ENCODE data around the gene TNPO1. TPM values are rescaled to one million over a fixed set of nuclear protein-coding genes. Genes with fewer than 3 reads are reported as not detected.

The TNPO1 gene
- total and polyA plus RNA-seq, 2 of the 13 experiments (the other 11 are each of a cell fraction or from before 2014, with no cell fraction given) = 26.7 to 123 TPM

GRCh38 chr5:72815580-72816283 lies 729 bp upstream of the TNPO1 start:
- H2AFZ ChIP-seq (ENCODE audit: low read length) = peak overlapping the region; percentile 54
- WGBS (ENCODE audit: low lambda C conversion rate) = 2% methylated on average over 10 of the region's 14 CpGs
- no peaks in the 10 kb centered on the region for H3K36me3 ChIP-seq (replicated peaks in 1 of 2; ENCODE audit: control insufficient read depth in 1 of 2, insufficient read depth in 2 of 2, low read length in 2 of 2)
- no peaks in the 10 kb centered on the region for H4K20me1 ChIP-seq (ENCODE audit: insufficient read depth, low read length)
- intact Hi-C loops (cut with micrococcal nuclease; ENCODE audit: unreplicated experiment) = loop anchor here (1.0 kb wide), 1 partner anchor 48 kb away; no protein-coding TSS in a partner anchor
- POLR2A ChIA-PET = interaction anchor here (1.2 kb wide), 1 partner anchor 34 kb away, joined by 5 read pairs; no protein-coding TSS in a partner anchor
- TF ChIP-seq NFATC3 (CRISPR knock-in tag; IDR thresholded peaks at IDR 0.05) = no peak
- 0 out of 2 replicates have a peak, but pooled peaks have one; percentile 50 for TF ChIP-seq ZNF280D (CRISPR knock-in tag; IDR thresholded peaks at IDR 0.05)
- 0 out of 2 replicates have a peak, but pooled peaks have one; percentile 31 for TF ChIP-seq CBX2 (IDR thresholded peaks at IDR 0.05; ENCODE audit: low read depth, low read length)
- no peak for TF ChIP-seq CBX2 (CRISPR knock-in tag; IDR thresholded peaks at IDR 0.05; ENCODE audit: low read depth)
- no peak for TF ChIP-seq RBFOX2 (IDR thresholded peaks at IDR 0.05; ENCODE audit: low read depth, low read length)
- 0 out of 4 replicates have a peak, but pooled peaks of 1 of the 2 experiments have one; percentile 2 for TF ChIP-seq MAFK (conservative IDR thresholded peaks at IDR 0.05 in 1 of 2, IDR thresholded peaks at IDR 0.05 in 1 of 2; ENCODE audit: low read length in 2 of 2)
- no peak for TF ChIP-seq HNF4G (IDR thresholded peaks at IDR 0.05; ENCODE audit: borderline replicate concordance, low read depth, low read length)
- TF ChIP-seq HNF4G (CRISPR knock-in tag; IDR thresholded peaks at IDR 0.05; ENCODE audit: borderline replicate concordance, low read depth) = peak; percentile 3; the same call in 1 of the 2 replicates
- TF ChIP-seq DDIT3 (CRISPR knock-in tag; IDR thresholded peaks at IDR 0.05) = no peak
- TF ChIP-seq CERS6 (CRISPR knock-in tag; IDR thresholded peaks at IDR 0.05) = no peak
- 0 out of 2 replicates have a peak, but pooled peaks have one; percentile 5 for TF ChIP-seq ZSCAN22 (CRISPR knock-in tag; IDR thresholded peaks at IDR 0.05)
- peak overlapping the region; percentile 85 to 87 (median 87) for H3K4me3 ChIP-seq (replicated peaks in 1 of 3; ENCODE audit: insufficient read depth in 1 of 3, low read depth in 2 of 3, low read length in 3 of 3)
- peak overlapping the region; percentile 65 for H3K27ac ChIP-seq (ENCODE audit: extremely low read length, insufficient read depth, low read length)
- BruUV-seq (replicated peaks) = no TSS peak
- in situ Hi-C loops (cut with HindIII; ENCODE audit: extremely low pct_ligation_motif_present, low pct_unique_long_range_greater_than_20kb) = loop anchor here (5.0 to 10.0 kb wide), 2 partner anchors 203 to 451 kb away; no protein-coding TSS in a partner anchor
- H3K4me1 ChIP-seq (ENCODE audit: insufficient read depth, low read length) = peaks cover 22% of the 10 kb centered on the region
- ATAC-seq (no peak), DNase-seq (ENCODE audit: low spot score) (no peak), FAIRE-seq (no peak)
- H3K9me3 ChIP-seq (ENCODE audit: low read length) = no peaks in the 10 kb centered on the region
- peak overlapping the region; percentile 98 for H3K4me2 ChIP-seq (ENCODE audit: low read depth, low read length)
- H3K9ac ChIP-seq (ENCODE audit: insufficient read depth, low read depth, low read length) = peak overlapping the region; percentile 75
- H3K27me3 ChIP-seq (ENCODE audit: control insufficient read depth in 1 of 2, insufficient read depth in 2 of 2, low read length in 2 of 2) = peaks cover 0 to 2% of the 10 kb centered on the region in 2 experiments; a peak in 1 of 5 replicates
- CTCF ChIA-PET (ENCODE audit: low intra/inter-chr PET ratio, low total read pairs) = no interaction called here
- no peaks in the 10 kb centered on the region for H3K79me2 ChIP-seq (ENCODE audit: insufficient read depth, low read length)
